Tibial nerve (tissue), 4 donors: ENCODE measurements around the gene CDCA3.
A peak's percentile ranks its signal among the peaks of the same experiment; 100 is the strongest.

Experiments
- CTCF ChIP-seq, 5 experiments: fragments of 200-600 bp in 3 of 5; fragments of 450-650 bp in 2 of 5; sonication (generic) in 3 of 5; IDR thresholded peaks; one replicate each; pipeline ENCODE4 v1.5.1; 2016 to 2019; ENCODE audit warnings: antibody characterized with exemption in 5 of 5, mild to moderate bottlenecking in 3 of 5, moderate library complexity in 2 of 5
- EP300 ChIP-seq, 2 donors: sonication (generic); formaldehyde crosslinking; IDR thresholded peaks; one replicate each; pipeline ENCODE4 v1.6.1; 2017; ENCODE audit warnings: antibody characterized with exemption in 2 of 2, mild to moderate bottlenecking in 1 of 2
- POLR2A ChIP-seq, 2 donors: fragments of 450-650 bp; IDR thresholded peaks; one replicate each; pipeline ENCODE4 v1.6.1; 2017; ENCODE audit warnings: antibody characterized with exemption in 2 of 2, mild to moderate bottlenecking in 2 of 2, moderate library complexity in 2 of 2

GRCh38 chr12:6825398-6826124, 25.5 kb downstream of the CDCA3 start:
- TF ChIP-seq CTCF (IDR thresholded peaks at IDR 0.05) (peak; percentile 84 to 93 (median 90)), EP300 (IDR thresholded peaks at IDR 0.05) (no peak), POLR2A (IDR thresholded peaks at IDR 0.05) (no peak)
